GM18861 (cell line): ENCODE data around the gene PDCD7.
"Not testable (repeated sequence)": the region's sequence is repeated elsewhere in the genome, so short reads cannot be mapped to it uniquely, and the experiment has no call there.

ENCODE experiments used
- ATAC-seq: cut with Tn5 transposase; IDR thresholded peaks from one replicate; pipeline ENCODE4 v1.9.1; 2021; ENCODE audit not compliant: unreplicated experiment

PDCD7 gene

DNA sequence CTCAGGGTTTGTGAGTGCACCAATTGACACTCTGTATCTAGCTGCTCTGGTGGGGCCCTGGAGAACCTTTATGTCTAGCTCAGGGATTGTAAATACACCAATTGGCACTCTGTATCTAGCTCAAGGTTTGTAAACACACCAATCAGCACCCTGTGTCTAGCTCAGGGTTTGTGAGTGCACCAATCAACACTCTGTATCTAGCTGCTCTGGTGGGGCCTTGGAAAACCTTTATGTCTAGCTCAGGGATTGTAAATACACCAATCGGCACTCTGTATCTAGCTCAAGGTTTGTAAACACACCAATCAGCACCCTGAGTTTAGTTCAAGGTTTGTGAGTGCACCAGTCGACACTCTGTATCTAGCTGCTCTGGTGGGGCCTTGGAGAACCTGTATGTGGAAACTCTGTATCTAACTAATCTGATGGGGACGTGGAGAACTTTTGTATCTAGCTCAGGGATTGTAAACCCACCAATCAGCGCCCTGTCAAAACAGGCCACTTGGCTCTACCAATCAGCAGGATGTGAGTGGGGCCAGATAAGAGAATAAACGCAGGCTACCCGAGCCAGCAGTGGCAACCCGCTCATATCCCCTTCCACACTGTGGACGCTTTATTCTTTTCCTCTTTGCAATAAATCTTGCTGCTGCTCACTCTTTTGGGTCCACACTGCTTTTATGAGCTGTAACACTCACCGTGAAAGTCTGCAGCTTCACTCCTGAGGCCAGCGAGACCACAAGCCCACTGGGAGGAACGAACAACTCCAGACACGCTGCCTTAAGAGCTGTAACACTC is 57.8 kb downstream of the PDCD7 start:
- ATAC-seq: not testable (repeated sequence)

DNA sequence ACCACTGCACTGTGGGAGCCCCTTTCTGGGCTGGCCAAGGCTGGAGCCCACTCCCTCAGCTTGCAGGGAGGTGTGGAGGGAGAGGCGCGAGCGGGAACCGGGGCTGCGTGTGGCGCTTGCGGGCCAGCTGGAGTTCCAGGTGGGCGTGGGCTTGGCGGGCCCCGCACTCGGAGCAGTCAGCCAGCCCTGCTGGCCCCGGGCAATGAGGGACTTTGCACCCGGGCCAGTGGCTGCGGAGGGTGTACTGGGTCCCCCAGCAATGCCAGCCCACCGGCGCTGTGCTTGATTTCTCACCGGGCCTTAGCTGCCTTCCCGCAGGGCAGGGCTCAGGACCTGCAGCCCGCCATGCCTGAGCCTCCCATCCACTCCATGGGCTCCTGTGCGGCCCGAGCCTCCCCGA is 58.7 kb downstream of the PDCD7 start:
- ATAC-seq: not testable (repeated sequence)

DNA sequence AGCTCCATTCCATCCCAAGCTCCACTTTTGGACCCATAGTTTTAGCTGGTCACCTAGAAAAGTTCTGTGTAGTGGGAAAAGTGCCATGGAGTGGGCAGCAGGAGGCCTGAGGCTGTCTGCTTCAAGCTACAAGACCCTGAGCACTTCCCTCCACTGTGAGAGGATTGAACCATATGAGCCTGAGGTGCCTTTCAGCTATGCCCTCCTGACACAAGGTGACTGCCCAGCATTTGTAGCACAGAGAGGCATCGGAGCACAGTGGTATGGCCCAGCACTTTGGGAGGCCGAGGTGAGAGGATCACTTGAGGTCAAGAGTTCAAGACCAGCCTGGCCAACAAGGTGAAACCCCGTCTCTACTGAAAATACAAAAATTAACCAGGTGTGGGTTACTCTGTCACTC is 61.0 kb downstream of the PDCD7 start:
- ATAC-seq: no peak

DNA sequence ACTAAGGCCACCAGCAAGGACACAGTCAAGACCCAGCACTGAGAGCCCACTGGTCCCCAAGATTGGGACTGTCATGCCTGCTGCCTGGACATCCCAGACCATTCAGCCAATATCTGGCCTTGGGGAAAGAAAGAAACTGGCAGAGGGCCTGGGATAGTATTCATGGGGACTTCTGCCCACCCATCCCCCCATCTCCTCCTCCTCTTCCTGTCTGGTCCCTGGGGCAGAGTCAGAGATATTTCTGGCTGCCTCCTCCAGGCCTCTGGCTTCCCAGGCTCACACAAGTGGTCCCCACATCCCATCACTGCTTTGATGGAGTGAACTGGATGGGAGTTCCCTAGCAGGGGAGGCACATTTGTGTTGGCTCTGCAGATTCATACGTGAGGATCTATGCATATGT is 61.6 kb downstream of the PDCD7 start:
- ATAC-seq: no peak

DNA sequence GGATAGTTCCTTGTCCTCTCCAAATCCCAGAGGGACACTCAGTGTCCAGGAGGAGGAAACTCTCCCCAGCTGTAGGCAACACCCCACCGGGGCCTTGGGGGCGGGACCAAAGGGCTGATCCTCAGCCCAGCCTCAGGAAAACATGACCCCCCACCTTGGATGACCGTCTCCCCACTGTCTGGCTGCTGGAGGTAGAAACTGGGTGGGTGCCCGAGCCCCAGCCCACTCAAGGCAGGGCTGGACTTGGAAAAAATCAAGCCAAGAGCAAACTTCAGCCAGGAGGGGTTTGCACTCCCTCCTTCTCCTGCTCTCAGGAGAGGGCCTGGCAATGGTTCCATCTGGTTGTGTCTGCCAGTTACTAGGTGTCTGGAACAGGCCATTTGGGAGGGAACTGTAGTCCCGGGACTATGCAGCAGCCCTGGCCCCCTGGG is 62.2 kb downstream of the PDCD7 start:
- ATAC-seq: no peak

DNA sequence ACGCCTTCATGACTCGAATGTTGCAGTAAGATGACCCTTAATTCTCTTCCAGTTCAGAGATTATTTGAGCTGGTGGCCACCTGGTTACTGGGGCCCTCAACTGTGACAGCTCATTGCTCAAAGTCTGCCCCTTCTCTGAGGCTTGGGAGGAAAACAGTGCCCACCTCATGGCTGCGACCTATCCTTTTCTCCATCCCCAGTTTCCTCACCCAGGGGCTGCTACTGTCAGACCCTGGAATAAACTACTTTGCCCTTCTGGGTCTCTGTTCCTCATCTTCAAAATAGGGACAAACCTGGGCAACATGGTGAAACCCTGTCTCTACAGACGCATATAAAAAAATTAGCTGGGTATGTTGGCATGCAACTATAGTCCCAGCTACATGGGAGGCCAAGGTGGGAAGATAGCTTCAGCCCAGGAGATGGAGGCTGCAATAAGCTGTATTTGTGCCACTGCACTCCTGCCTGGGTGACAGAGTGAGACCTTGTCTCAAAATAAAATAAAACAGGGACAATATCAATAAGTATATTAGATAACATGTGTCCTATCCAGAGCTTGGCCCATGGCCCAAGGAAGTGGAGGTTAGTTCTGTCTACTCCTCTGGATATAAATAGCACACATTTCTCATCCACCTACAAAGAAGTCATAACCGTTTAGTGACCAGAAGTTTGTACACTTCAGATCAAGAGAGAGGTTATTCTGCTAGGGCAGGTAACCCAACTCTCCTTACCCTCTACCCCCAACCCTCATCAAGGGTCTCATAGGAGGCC is 63.6 kb downstream of the PDCD7 start:
- ATAC-seq: no peak

DNA sequence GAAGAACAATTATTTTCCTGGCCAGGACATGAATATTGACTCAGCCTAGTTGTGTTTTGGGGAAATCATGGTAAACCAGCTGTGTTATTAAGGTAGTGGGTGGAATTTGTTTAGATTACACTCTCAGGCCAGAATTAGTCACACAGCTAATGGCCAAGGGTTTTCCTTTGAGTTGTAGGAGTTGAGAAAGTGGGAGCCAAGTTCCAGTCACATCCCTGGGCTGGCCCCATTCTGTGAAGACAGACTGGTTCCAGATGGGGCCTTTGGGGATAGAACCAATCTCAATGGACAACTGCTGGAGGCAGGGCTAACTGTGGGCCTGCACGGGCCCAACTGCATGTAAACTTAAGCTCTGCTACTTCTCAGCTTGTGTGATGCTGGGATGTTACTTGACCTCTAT is 64.4 kb downstream of the PDCD7 start:
- ATAC-seq: no peak

DNA sequence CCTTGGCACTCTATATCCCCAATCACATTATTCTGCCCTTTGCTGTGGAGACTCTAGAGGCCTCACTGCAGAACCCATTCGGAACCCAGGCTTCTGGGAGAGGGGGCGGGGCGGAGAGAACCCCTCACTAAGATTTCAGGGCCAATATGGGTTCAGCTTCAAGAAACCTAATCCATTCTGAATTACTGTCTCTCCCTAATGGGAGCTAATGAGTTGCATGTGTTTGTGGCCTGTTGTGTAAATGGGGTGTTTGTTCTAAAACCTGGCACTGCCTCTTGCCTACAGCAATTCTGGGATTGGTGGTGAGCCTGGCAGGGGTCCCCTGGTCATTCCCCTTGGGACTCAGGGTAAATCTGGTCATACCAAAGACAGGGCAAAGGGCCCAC is 65.2 kb downstream of the PDCD7 start:
- no peak for ATAC-seq

DNA sequence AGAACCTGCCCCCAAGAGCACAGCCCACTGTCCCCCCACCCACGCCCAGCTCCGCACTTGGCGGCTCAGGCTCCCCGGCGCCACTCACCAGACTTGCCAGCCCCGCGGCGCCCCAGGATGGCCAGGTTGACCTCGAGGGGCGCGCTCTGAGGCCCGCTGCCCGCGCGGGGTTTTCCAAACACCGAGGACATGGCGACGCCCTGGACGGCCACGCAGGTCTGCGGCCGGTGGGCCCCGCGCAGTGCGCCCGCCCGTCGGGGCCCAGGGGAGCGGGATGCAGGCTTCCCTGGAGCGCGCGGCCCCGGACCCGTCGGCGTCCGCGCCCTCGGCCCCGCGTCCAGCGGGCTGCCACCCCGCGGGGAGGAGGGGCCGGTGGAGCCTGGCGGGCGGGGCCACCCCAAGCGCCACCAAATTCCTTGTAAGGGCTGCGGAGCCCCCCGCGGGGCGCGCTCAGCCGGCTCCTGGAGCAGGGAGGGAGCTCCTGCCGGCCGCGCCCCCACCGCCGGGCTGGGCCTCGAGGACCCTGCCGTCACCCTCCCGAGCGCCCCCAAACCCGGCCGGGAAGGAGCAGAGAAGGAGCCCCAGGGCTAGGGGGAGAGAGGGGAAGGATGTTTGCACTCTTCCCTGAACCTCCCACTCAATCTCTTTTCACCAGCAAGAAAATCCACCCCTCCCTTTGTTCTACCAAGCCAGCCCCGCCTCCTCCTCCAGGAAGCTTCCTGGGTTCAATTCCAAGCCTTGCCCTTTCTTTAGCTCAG is 65.8 kb downstream of the PDCD7 start, which contains the start of gene RASL12:
Gene RASL12, minus strand, starts transcription at position 347 of the 758 bp plus-strand sequence. Its CDS starts 156 bp downstream, at position 191.
- ATAC-seq: no peak
